Vagina (tissue), 2 donors: ENCODE results near the gene LTB4R.

Source experiments
- CTCF ChIP-seq, 3 experiments: fragments of 450-650 bp in 2 of 3; fragments of 200-600 bp in 1 of 3; sonication (generic) in 1 of 3; IDR thresholded peaks; one replicate each; pipeline ENCODE4 v1.5.1; 2017 to 2019; ENCODE audit warnings: antibody characterized with exemption in 3 of 3, mild to moderate bottlenecking in 2 of 3, moderate library complexity in 2 of 3
- POLR2A ChIP-seq, 2 donors: fragments of 450-650 bp; IDR thresholded peaks; one replicate each; pipeline ENCODE4 v1.6.1; 2017; ENCODE audit warnings: antibody characterized with exemption in 2 of 2, mild to moderate bottlenecking in 2 of 2, moderate library complexity in 2 of 2
- POLR2AphosphoS5 ChIP-seq, 2 donors: sonication (generic); formaldehyde crosslinking; IDR thresholded peaks; one replicate each; pipeline ENCODE4 v1.9.0; 2017; ENCODE audit warnings: antibody characterized with exemption in 2 of 2, mild to moderate bottlenecking in 2 of 2, low read depth in 1 of 2; ENCODE audit not compliant: insufficient read depth in 1 of 2

- no peak for TF ChIP-seq CTCF (IDR thresholded peaks at IDR 0.05)
- TF ChIP-seq POLR2A (IDR thresholded peaks at IDR 0.05) = no peak
- no peak for TF ChIP-seq POLR2AphosphoS5 (IDR thresholded peaks at IDR 0.05; ENCODE audit: insufficient read depth in 1 of 2, low read depth in 1 of 2)
Measured at GRCh38 chr14:24343795-24344660, 32.7 kb downstream of the LTB4R start.
